DND-41 (cell line): ENCODE data around the gene EID2B.

Source experiments
- ATAC-seq: fragments of 200-7000 bp; cut with Tn5 transposase; 3 replicates; pipeline ENCODE4 v1.9.1; 2021; ENCODE audit warnings: low read depth; ENCODE audit not compliant: insufficient read depth
- DNase-seq: peaks from one replicate; pipeline ENCODE4 v3.0.0-alpha.2; 2020
- H2AFZ ChIP-seq: 2 replicates; pipeline ENCODE4 v1.6.0; 2012; ENCODE audit warnings: low read depth, low read length
- H3K27ac ChIP-seq: 2 replicates; pipeline ENCODE4 v1.5.1; 2012; ENCODE audit warnings: low read length, inconsistent platforms
- H3K27me3 ChIP-seq: fragments of 200-600 bp; sonication (generic); 2 replicates; pipeline ENCODE4 v1.6.0; 2012; ENCODE audit warnings: low read length, mild to moderate bottlenecking, inconsistent platforms; ENCODE audit not compliant: insufficient read depth, poor library complexity
- H3K36me3 ChIP-seq: 2 replicates; pipeline ENCODE4 v1.5.1; 2012; ENCODE audit warnings: low read length, inconsistent platforms; ENCODE audit not compliant: insufficient read depth
- H3K4me1 ChIP-seq: 2 replicates; pipeline ENCODE4 v1.5.1; 2012; ENCODE audit warnings: mild to moderate bottlenecking, low read length; ENCODE audit not compliant: insufficient read depth
- H3K4me2 ChIP-seq: 2 replicates; pipeline ENCODE4 v1.6.0; 2012; ENCODE audit warnings: mild to moderate bottlenecking, moderate library complexity, low read length, inconsistent platforms; ENCODE audit not compliant: insufficient read depth
- H3K4me3 ChIP-seq, 2 experiments: fragments of 200-600 bp in 1 of 2; shearing (Covaris generic) in 1 of 2; 2 replicates each; pipeline ENCODE4 v1.5.1; 2012 to 2016; ENCODE audit warnings: inconsistent platforms in 2 of 2, low read length in 2 of 2, mild to moderate bottlenecking in 2 of 2, low read depth in 1 of 2, moderate library complexity in 1 of 2
- H3K79me2 ChIP-seq: 2 replicates; pipeline ENCODE4 v1.6.0; 2012; ENCODE audit warnings: low read length, inconsistent platforms; ENCODE audit not compliant: insufficient read depth
- H3K9ac ChIP-seq: 2 replicates; pipeline ENCODE4 v1.6.0; 2012; ENCODE audit warnings: low read depth, mild to moderate bottlenecking, inconsistent platforms, low read length, moderate library complexity
- H3K9me3 ChIP-seq: 2 replicates; pipeline ENCODE4 v1.5.1; 2012; ENCODE audit warnings: low read length, moderate library complexity, mild to moderate bottlenecking, inconsistent platforms; ENCODE audit not compliant: insufficient read depth, severe bottlenecking
- H4K20me1 ChIP-seq: 2 replicates; pipeline ENCODE4 v1.6.0; 2012; ENCODE audit warnings: low read length; ENCODE audit not compliant: insufficient read depth
- EZH2 ChIP-seq: IDR thresholded peaks from 3 replicates; pipeline ENCODE4 v1.6.1; 2012; ENCODE audit warnings: borderline replicate concordance, low read depth, mild to moderate bottlenecking, moderate library complexity, low read length, inconsistent platforms; ENCODE audit not compliant: severe bottlenecking
- TF ChIP-seq, protein P1 (sequence below): IDR thresholded peaks from 2 replicates; pipeline ENCODE4 v1.5.1; 2012; ENCODE audit warnings: borderline replicate concordance, low read length, moderate library complexity, mild to moderate bottlenecking; ENCODE audit not compliant: poor library complexity, severe bottlenecking; ENCODE audit errors: extremely low read depth

EID2B gene

DNA sequence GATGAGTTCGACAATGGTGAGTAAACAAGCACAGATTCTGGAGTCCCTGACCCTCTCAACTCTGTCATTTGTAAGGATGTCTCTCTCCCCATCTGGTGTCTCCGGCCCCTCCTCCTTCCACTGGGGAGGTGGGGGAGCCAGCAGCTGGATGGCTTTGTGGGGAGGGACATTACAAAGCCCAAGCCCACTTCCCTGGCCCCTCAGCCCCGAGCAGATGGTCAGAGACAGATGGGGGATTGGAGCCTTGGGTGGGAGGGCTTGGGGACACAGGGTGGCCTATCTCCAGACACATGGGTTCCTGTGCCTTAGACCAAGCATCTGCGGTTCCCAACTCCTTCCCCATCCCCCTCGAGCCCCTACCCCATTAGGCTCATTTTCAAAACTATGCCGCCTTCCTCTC, 49.5 kb downstream of the EID2B start:
- ATAC-seq, result no peak
- no peak overlapping the region for H3K9ac ChIP-seq
- TF ChIP-seq, protein P1, sequence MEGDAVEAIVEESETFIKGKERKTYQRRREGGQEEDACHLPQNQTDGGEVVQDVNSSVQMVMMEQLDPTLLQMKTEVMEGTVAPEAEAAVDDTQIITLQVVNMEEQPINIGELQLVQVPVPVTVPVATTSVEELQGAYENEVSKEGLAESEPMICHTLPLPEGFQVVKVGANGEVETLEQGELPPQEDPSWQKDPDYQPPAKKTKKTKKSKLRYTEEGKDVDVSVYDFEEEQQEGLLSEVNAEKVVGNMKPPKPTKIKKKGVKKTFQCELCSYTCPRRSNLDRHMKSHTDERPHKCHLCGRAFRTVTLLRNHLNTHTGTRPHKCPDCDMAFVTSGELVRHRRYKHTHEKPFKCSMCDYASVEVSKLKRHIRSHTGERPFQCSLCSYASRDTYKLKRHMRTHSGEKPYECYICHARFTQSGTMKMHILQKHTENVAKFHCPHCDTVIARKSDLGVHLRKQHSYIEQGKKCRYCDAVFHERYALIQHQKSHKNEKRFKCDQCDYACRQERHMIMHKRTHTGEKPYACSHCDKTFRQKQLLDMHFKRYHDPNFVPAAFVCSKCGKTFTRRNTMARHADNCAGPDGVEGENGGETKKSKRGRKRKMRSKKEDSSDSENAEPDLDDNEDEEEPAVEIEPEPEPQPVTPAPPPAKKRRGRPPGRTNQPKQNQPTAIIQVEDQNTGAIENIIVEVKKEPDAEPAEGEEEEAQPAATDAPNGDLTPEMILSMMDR, result no peak
- TF ChIP-seq EZH2, result no peak
- H3K79me2 ChIP-seq, result peaks cover 31% of the 10 kb centered on the region
- H3K27me3 ChIP-seq, result no peaks in the 10 kb centered on the region
- no peak overlapping the region for H2AFZ ChIP-seq
- H3K9me3 ChIP-seq, result no peaks in the 10 kb centered on the region
- no peak overlapping the region for H3K27ac ChIP-seq
- DNase-seq, result no peak
- H3K4me2 ChIP-seq, result peak overlapping the region; percentile 42; the same call in 1 of the 2 replicates
- peaks cover 44% of the 10 kb centered on the region for H3K36me3 ChIP-seq
- H4K20me1 ChIP-seq, result peaks cover 2% of the 10 kb centered on the region; the same call in 1 of the 2 replicates
- peaks cover 25% of the 10 kb centered on the region for H3K4me1 ChIP-seq
- no peak overlapping the region for H3K4me3 ChIP-seq

DNA sequence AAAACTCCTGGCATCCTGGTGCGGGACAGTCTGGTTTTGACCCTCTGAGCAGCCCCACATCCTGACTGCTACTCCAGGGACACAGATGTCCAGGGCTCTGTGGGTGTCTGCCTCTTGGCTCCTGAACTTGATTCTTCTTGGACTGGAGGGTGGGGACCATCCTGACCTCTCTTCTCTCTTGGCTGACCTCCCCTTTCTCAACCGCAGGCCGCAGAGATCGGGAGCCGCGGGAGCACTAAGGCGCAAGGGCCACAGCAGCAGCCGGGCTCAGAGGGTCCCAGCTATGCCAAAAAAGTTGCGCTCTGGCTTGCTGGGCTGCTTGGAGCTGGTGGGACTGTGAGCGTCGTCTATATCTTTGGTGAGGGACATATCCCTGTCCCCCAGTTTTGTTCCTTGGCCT, 51.0 kb downstream of the EID2B start:
- DNase-seq (no peak), ATAC-seq (no peak)
- Histone ChIP-seq H3K4me2 (peak overlapping the region; percentile 71), H3K36me3 (peaks cover 35% of the 10 kb centered on the region), H4K20me1 (peaks cover under 1% of the 10 kb centered on the region; the same call in 1 of the 2 replicates), H3K9me3 (no peaks in the 10 kb centered on the region), H3K9ac (peak overlapping the region; percentile 73), H3K27me3 (no peaks in the 10 kb centered on the region), H3K27ac (peak overlapping the region; percentile 69), H3K79me2 (peaks cover 31% of the 10 kb centered on the region), H2AFZ (peak overlapping the region; percentile 70; the same call in 1 of the 2 replicates), H3K4me3 (peak overlapping the region; percentile 42 to 68; a peak in 3 of 4 replicates), H3K4me1 (peaks cover 25% of the 10 kb centered on the region)
- TF ChIP-seq EZH2, result no peak
- TF ChIP-seq, protein P1, result no peak

DNA sequence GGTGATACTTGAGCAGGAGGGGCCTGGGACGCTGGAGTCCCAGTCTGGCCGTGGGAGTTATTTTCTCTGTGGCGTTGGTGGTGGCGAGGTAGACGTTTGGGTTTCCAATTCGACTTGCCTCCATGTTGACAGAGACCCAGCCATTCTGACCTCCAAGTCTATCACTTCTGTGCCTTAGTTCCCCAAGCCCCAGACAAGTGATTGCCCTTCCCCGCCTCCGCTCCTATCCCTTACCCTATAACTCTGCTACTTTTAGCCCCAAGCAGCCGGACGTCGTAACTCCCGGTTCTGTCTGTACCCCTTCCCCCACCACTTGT, 51.5 kb downstream of the EID2B start:
- Histone ChIP-seq H4K20me1 (no peaks in the 10 kb centered on the region), H3K9ac (peak overlapping the region; percentile 73), H3K27me3 (no peaks in the 10 kb centered on the region), H3K9me3 (no peaks in the 10 kb centered on the region), H3K79me2 (peaks cover 31% of the 10 kb centered on the region), H2AFZ (peak overlapping the region; percentile 70), H3K36me3 (peaks cover 35% of the 10 kb centered on the region), H3K27ac (peak overlapping the region; percentile 69), H3K4me3 (peak overlapping the region; percentile 42 to 68; a peak in 3 of 4 replicates), H3K4me2 (peak overlapping the region; percentile 71), H3K4me1 (peaks cover 25% of the 10 kb centered on the region)
- ATAC-seq (no peak), DNase-seq (peak; percentile 15)
- TF ChIP-seq, protein P1, result no peak
- no peak for TF ChIP-seq EZH2
